CD14-positive monocyte (primary cell): ENCODE results near the gene MRPL45. TPM values are rescaled to one million over a fixed set of nuclear protein-coding genes. Genes with fewer than 3 reads are reported as not detected.

Source experiments
- DNase-seq, 3 donors: peaks; one replicate each; pipeline ENCODE4 v3.0.0-alpha.2; 2011 to 2022
- H2AFZ ChIP-seq: 2 replicates; pipeline ENCODE4 v1.6.0; 2012; ENCODE audit warnings: mild to moderate bottlenecking, low read depth, low read length, inconsistent platforms; ENCODE audit not compliant: insufficient read depth, poor library complexity, severe bottlenecking
- H3K27ac ChIP-seq, 2 donors: 1 replicate in 1 of 2; 2 replicates in 1 of 2; pipeline ENCODE4 v1.5.1; 2012 to 2013; ENCODE audit warnings: low read length in 2 of 2, control low read depth in 1 of 2, inconsistent platforms in 1 of 2, low read depth in 1 of 2, mild to moderate bottlenecking in 1 of 2
- H3K27me3 ChIP-seq, 2 donors: one replicate each; pipeline versions ENCODE4 v1.6.0 to v1.6.1; 2011 to 2013; ENCODE audit warnings: low read length in 2 of 2; ENCODE audit not compliant: control insufficient read depth in 2 of 2, insufficient read depth in 2 of 2
- H3K36me3 ChIP-seq, 2 donors: replicated peaks in 1 of 2; 1 replicate in 1 of 2; 2 replicates in 1 of 2; pipeline versions ENCODE4 v1.5.1 to v1.6.1; 2012 to 2013; ENCODE audit warnings: low read length in 2 of 2, control low read depth in 1 of 2, inconsistent platforms in 1 of 2, mild to moderate bottlenecking in 1 of 2; ENCODE audit not compliant: insufficient read depth in 2 of 2, control insufficient read depth in 1 of 2
- H3K4me1 ChIP-seq, 2 donors: 1 replicate in 1 of 2; 2 replicates in 1 of 2; pipeline versions ENCODE4 v1.5.1 to v1.6.1; 2012 to 2013; ENCODE audit warnings: low read length in 2 of 2, control low read depth in 1 of 2, inconsistent platforms in 1 of 2, mild to moderate bottlenecking in 1 of 2, moderate library complexity in 1 of 2; ENCODE audit not compliant: insufficient read depth in 2 of 2, control insufficient read depth in 1 of 2
- H3K4me2 ChIP-seq: replicated peaks from 2 replicates; pipeline ENCODE3; 2012; ENCODE audit warnings: low read length, moderate library complexity, mild to moderate bottlenecking; ENCODE audit not compliant: poor library complexity, severe bottlenecking; ENCODE audit errors: extremely low read depth
- H3K4me3 ChIP-seq, 3 experiments: fragments of 200-600 bp in 1 of 3; sonication (generic) in 1 of 3; replicated peaks in 1 of 3; 1 replicate in 2 of 3; 2 replicates in 1 of 3; pipeline ENCODE4 v1.5.1; 2011 to 2013; ENCODE audit warnings: low read length in 3 of 3, mild to moderate bottlenecking in 3 of 3, control low read depth in 2 of 3, low read depth in 2 of 3, inconsistent platforms in 1 of 3, moderate library complexity in 1 of 3
- H3K79me2 ChIP-seq: 2 replicates; pipeline ENCODE4 v1.6.0; 2012; ENCODE audit warnings: mild to moderate bottlenecking, control low read depth, inconsistent platforms, low read length, moderate library complexity; ENCODE audit not compliant: insufficient read depth
- H3K9ac ChIP-seq: 2 replicates; pipeline ENCODE4 v1.6.0; 2017; ENCODE audit warnings: low read length, mild to moderate bottlenecking; ENCODE audit not compliant: insufficient read depth, poor library complexity, severe bottlenecking
- H3K9me3 ChIP-seq, 2 donors: replicated peaks in 1 of 2; 1 replicate in 1 of 2; 2 replicates in 1 of 2; pipeline versions ENCODE4 v1.5.1 to v1.6.1; 2012 to 2013; ENCODE audit warnings: low read length in 2 of 2, control low read depth in 1 of 2; ENCODE audit not compliant: control insufficient read depth in 1 of 2, insufficient read depth in 1 of 2
- H4K20me1 ChIP-seq: 2 replicates; pipeline ENCODE4 v1.6.0; 2012; ENCODE audit warnings: mild to moderate bottlenecking, low read length, control low read depth, moderate library complexity; ENCODE audit not compliant: insufficient read depth
- H3K27ac Mint-ChIP-seq, 7 donors: one replicate each; pipeline ENCODE4 v1.8.0; 2020; ENCODE audit warnings: mild to moderate bottlenecking in 7 of 7, mixed read lengths in 7 of 7, moderate library complexity in 6 of 7, inconsistent platforms in 2 of 7
- H3K27me3 Mint-ChIP-seq, 3 donors: one replicate each; pipeline ENCODE4 v1.8.0; 2021 to 2022; ENCODE audit warnings: low read depth in 3 of 3, mild to moderate bottlenecking in 3 of 3, mixed read lengths in 3 of 3, moderate library complexity in 3 of 3, inconsistent platforms in 1 of 3
- H3K36me3 Mint-ChIP-seq, 2 donors: one replicate each; pipeline ENCODE4 v1.8.0; 2020; ENCODE audit warnings: mixed read lengths in 2 of 2, inconsistent platforms in 1 of 2, mild to moderate bottlenecking in 1 of 2
- H3K4me1 Mint-ChIP-seq: one replicate; pipeline ENCODE4 v1.8.0; 2020; ENCODE audit warnings: mild to moderate bottlenecking, mixed read lengths
- H3K4me3 Mint-ChIP-seq, 2 donors: one replicate each; pipeline ENCODE4 v1.8.0; 2020; ENCODE audit warnings: mild to moderate bottlenecking in 2 of 2, mixed read lengths in 2 of 2, moderate library complexity in 1 of 2
- H3K9me3 Mint-ChIP-seq, 7 donors: one replicate each; pipeline ENCODE4 v1.8.0; 2020 to 2022; ENCODE audit warnings: mixed read lengths in 7 of 7, mild to moderate bottlenecking in 6 of 7, moderate library complexity in 6 of 7, inconsistent platforms in 2 of 7
- WGBS: methylation state at CpG from one replicate; pipeline ENCODE4 v1.1.5; 2013; ENCODE audit warnings: missing lambda C conversion rate; ENCODE audit not compliant: insufficient coverage; 5-methylcytosine and 5-hydroxymethylcytosine counted together
- intact Hi-C, 2 donors: fragments of 100-400 bp; cut with micrococcal nuclease; formaldehyde crosslinking; loops; one replicate each; pipeline versions ENCODE4 v1.15.0 to v1.15.1; 2023
- polyA plus RNA-seq, 3 donors: library from polyadenylated mRNA; depleted of rRNA in 1 of 3; unstranded in 2 of 3; stranded (reverse) in 1 of 3; fragments of 300-500 nt in 2 of 3; fragments of >200 nt in 1 of 3; fragmentation: Illumina TruSeq in 2 of 3; gene quantifications; 1 replicate in 2 of 3; 2 replicates in 1 of 3; pipeline ENCODE4 v1.2.3, GENCODE V29; 2012 to 2021
- TF ChIP-seq, protein P1 (sequence below): fragments of 200-600 bp; IDR thresholded peaks from one replicate; pipeline ENCODE4 v1.8.0; 2022; ENCODE audit warnings: antibody characterized with exemption, mild to moderate bottlenecking

The MRPL45 gene
- polyA plus RNA-seq, 3 donors: 18.3 to 20.8 (median 19.8) TPM

DNA sequence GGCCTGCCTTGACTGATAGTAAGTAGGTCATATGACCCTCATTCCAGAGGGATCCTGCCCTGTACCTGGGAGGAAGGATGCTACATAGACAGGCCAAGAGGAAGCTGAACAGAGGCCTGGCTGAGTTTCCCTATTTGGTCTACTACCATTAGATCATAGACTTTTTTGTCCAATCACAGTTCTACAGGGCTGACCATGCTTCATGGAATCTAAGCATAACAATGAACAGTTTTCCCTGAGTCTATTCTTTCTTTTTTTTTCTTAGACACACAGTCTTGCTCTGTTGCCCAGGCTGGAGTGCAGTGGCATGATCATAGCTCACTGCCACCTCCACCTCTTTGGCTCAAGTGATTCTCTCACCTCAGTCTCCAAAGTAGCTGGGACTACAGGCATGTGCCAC, 42.9 kb downstream of the MRPL45 start:
- no peaks in the 10 kb centered on the region for H3K27me3 ChIP-seq
- no peak overlapping the region for H3K4me3 ChIP-seq
- no peaks in the 10 kb centered on the region for H3K36me3 Mint-ChIP-seq
- H3K27ac ChIP-seq: no peak overlapping the region
- H3K4me2 ChIP-seq: no peak overlapping the region
- H3K27ac Mint-ChIP-seq: no peak overlapping the region
- no peaks in the 10 kb centered on the region for H3K4me1 Mint-ChIP-seq
- no peak overlapping the region for H3K4me3 Mint-ChIP-seq
- TF ChIP-seq, protein P1, sequence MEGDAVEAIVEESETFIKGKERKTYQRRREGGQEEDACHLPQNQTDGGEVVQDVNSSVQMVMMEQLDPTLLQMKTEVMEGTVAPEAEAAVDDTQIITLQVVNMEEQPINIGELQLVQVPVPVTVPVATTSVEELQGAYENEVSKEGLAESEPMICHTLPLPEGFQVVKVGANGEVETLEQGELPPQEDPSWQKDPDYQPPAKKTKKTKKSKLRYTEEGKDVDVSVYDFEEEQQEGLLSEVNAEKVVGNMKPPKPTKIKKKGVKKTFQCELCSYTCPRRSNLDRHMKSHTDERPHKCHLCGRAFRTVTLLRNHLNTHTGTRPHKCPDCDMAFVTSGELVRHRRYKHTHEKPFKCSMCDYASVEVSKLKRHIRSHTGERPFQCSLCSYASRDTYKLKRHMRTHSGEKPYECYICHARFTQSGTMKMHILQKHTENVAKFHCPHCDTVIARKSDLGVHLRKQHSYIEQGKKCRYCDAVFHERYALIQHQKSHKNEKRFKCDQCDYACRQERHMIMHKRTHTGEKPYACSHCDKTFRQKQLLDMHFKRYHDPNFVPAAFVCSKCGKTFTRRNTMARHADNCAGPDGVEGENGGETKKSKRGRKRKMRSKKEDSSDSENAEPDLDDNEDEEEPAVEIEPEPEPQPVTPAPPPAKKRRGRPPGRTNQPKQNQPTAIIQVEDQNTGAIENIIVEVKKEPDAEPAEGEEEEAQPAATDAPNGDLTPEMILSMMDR: no peak
- no peaks in the 10 kb centered on the region for H3K9me3 ChIP-seq
- no peaks in the 10 kb centered on the region for H3K4me1 ChIP-seq
- no peak for DNase-seq
- no peaks in the 10 kb centered on the region for H4K20me1 ChIP-seq
- H3K36me3 ChIP-seq: no peaks in the 10 kb centered on the region
- no peaks in the 10 kb centered on the region for H3K79me2 ChIP-seq
- H3K9me3 Mint-ChIP-seq: no peaks in the 10 kb centered on the region
- intact Hi-C loops: no loop called here
- H3K27me3 Mint-ChIP-seq: peaks cover 0 to 1% (median 1%) of the 10 kb centered on the region in 3 donors
- H2AFZ ChIP-seq: no peak overlapping the region
- no peak overlapping the region for H3K9ac ChIP-seq

DNA sequence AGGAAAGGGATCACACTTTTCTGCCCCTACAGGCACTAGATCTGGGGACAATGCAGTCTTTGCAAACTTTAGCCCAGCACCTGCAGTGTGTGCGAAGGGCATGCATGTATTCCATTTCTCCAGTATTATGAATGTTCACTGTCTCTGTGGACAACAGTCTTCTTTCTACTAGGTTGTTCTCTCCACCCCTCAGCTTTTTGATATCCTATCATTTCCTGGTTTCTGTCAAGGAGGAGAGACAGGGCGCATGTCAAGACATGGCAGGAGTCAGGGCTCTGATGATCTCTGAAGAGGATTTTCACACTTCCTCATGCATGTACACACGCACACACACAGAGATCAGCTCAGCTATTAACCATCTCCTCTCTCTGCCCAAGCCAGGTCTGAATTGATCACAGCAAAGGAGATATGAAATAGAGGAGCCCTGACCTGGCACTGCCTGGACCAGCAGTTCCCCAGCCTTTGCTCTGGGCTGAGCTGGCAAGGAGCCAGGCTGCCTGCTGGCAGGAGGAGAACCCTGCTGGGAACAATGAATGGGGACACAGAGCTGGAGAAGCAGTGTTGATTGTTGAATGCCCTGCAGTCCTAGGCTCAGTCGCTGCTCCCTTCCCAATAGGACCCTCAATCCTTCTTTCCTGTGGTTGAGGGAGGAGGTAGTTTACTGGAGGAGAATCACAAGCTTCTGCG, 44.2 kb downstream of the MRPL45 start:
- H2AFZ ChIP-seq: no peak overlapping the region
- H3K9ac ChIP-seq: no peak overlapping the region
- TF ChIP-seq, protein P1: no peak
- peak overlapping the region in 1 of 7 donors; percentile 11 for H3K27ac Mint-ChIP-seq
- no peak overlapping the region for H3K27ac ChIP-seq
- no peaks in the 10 kb centered on the region for H3K36me3 ChIP-seq
- no peak overlapping the region for H3K4me2 ChIP-seq
- no peaks in the 10 kb centered on the region for H4K20me1 ChIP-seq
- 94% methylated on average over 2 of the region's 5 CpGs for WGBS
- peaks cover 1% of the 10 kb centered on the region in 3 donors for H3K27me3 Mint-ChIP-seq
- no peaks in the 10 kb centered on the region for H3K9me3 ChIP-seq
- no peaks in the 10 kb centered on the region for H3K79me2 ChIP-seq
- no peaks in the 10 kb centered on the region for H3K27me3 ChIP-seq
- no peaks in the 10 kb centered on the region for H3K4me1 Mint-ChIP-seq
- no peak overlapping the region for H3K4me3 Mint-ChIP-seq
- H3K36me3 Mint-ChIP-seq: no peaks in the 10 kb centered on the region
- intact Hi-C loops: no loop called here
- no peaks in the 10 kb centered on the region for H3K4me1 ChIP-seq
- DNase-seq: no peak
- H3K4me3 ChIP-seq: no peak overlapping the region
- no peaks in the 10 kb centered on the region for H3K9me3 Mint-ChIP-seq
